ENCODE data around the gene ST6GALNAC4.
A peak's percentile ranks its signal among the peaks of the same experiment; 100 is the strongest.

ST6GALNAC4 gene

DNA sequence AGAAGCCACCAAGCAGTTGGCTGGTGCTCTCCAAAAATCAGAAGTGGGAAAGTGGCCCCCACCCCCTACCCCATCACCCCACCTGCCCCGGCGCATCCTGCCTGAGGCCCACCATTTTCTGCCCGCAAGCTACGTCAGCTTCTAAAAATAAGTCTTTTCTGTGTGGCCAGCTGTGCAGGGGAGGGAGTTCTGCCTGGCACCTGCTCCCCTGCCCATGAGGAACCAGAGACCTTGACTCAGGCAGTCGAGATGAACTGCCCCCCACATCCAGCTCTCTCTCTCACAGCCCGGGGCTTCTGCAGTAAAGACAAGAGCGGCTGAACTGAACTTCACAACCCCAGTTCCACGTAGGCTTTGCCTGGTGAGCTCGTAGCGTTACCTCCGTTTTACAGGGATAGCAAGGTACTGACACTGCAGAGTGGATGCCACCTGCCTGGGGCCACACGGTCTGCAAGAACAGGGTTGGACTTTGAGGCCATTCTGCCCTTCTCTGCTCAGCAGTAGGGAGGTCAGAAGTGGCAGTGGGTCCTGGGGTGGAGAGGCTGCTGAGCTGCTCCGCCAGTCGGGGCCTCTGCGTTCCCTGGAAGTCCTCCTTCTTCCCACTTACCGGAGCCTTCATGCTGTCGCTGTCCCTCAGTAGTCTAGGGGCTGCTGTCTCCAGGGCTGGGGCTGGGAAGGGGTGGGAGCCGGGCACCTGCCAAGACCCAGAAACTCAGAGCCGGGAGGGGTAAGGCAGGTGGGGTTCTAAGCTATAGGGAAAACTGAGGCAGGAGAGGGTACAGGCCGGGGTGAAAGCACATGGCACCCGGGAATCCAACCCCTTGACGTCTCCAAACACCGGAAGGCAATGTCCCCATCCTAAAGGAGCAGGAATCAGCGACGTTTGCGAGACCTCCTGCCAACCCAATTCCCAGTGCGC, 781 bp downstream of the ST6GALNAC4 start:
- peak in 2 of 56 donors; percentile 44 to 56 for DNase-seq

GRCh38 chr9:127915325-127915752, 1.5 kb downstream of the ST6GALNAC4 start:
- DNase-seq: no peak

DNA sequence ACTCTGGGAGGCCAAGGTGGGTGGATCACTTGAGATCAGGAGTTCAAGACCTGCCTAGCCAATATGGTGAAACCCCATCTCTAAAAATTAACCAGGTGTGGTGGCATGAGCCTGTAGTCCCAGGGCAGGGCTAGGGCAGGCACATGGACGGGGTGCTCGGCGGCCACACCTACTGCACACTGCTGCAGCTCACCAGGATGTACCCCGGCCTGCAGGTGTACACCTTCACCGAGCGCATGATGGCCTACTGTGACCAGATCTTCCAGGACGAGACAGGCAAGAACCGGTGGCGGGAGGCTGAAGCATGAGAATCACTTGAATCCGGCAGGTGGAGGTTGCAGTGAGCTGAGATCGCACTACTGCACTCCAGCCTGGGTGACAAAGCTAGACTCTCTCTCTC, 3.2 kb downstream of the ST6GALNAC4 start:
- no peak for DNase-seq

GRCh38 chr9:127912882-127913281, 4.0 kb downstream of the ST6GALNAC4 start:
- DNase-seq: no peak

GRCh38 chr9:127912296-127912695, 4.5 kb downstream of the ST6GALNAC4 start:
- no peak for DNase-seq

- no peak for DNase-seq
These were observed 6.1 kb downstream of the ST6GALNAC4 start for GRCh38 chr9:127910613-127911205.

DNA sequence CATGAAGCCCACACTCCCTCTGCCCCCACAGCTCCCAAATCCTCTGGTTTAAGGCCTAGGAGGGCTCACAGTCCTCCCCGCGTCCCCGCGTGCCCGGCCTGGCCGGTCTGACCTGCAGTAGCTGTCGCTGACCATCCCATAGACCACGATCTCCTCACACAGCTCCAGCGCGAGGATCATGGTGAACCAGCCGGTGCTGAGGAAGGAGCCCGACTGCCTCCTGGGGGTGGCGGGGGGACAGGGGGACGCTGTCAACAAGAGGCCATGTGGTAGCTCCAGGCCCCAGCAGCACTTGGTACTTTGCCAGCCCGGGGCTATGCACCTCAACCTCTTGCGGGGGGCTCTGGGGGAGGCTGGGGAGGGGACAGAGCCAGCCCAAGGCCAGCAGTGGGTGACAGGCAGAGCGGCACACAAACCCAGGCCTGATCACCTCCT, 7.0 kb downstream of the ST6GALNAC4 start:
- DNase-seq: no peak

DNA sequence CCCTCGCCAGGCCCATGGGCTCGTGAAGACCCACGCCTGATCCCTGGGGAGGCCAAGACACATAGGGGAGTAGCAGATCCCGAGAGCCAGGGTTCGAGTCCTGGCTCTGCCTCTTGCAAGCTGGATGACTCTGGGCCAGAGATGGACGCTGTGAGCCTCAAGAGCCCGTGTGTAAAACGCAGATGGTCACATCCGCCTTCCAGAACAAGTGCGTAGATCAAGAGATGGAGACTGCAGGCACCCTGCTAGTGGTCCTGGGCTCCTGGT, 8.2 kb downstream of the ST6GALNAC4 start:
- no peak for DNase-seq

- no peak for DNase-seq
These were observed 8.8 kb downstream of the ST6GALNAC4 start for GRCh38 chr9:127907867-127908659.

GRCh38 chr9:127905788-127906191, 11.1 kb downstream of the ST6GALNAC4 start:
- DNase-seq: peak in 24 of 56 donors; percentile 18 to 65 (median 42)

GRCh38 chr9:127905004-127905728, 11.7 kb downstream of the ST6GALNAC4 start:
- no peak for DNase-seq

- DNase-seq: peak in 6 of 56 donors; percentile 15 to 51 (median 26)
These were observed 12.3 kb downstream of the ST6GALNAC4 start for GRCh38 chr9:127904561-127905003.

DNA sequence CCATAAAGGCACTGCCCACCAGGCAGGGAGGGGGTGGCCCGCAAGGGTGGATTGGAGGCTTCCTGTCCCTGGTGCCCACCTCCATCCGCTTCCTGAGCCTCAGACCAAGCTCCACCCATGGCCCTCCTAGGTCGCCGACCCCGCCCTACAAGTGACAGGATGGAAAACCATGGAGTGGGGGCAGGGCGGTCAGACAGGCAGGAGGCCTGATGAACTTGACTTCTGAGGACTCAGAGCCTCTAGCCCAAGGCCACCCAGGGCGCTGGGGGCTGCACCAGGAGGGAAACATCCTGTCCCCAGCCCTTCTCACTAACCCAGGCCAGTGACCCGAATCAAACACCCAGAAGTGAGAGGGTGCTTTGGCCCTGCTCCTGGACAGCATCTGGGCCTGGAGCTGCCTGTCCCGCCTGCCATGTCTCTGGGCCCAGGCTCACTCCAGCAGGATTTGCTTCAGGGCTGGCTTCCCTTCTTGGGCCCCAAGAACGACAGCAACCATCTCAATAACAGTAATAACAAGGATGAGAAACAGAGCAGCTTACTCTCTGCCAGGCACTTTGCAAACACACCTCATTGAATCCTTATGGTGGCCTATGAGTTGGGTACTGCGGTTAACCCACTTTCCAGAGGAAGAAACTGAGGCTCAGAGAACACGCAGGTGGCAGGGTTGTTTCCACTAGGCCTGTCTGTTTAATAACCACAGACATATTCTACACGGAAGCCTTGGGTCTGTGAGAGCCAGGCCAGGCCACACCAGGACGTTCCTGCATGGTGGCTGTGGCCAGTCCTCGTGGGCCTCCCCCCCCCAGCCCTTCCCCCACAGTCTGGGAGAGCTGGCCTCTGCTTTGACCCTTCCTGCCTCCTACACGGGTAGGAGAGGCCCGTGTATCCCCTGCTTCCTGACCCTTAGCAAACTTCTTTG, 13.0 kb downstream of the ST6GALNAC4 start:
- DNase-seq: no peak

GRCh38 chr9:127899128-127899943, 17.5 kb downstream of the ST6GALNAC4 start, which contains the start of gene ST6GALNAC6:
Gene ST6GALNAC6, minus strand, starts transcription at chr9:127899603. Its CDS starts 1,622 bp downstream, at chr9:127897981.
- peak in 42 of 56 donors; percentile 22 to 85 (median 52) for DNase-seq

- DNase-seq: peak in 17 of 56 donors; percentile 20 to 71 (median 45)
These were observed 18.3 kb downstream of the ST6GALNAC4 start for GRCh38 chr9:127898433-127899127.

GRCh38 chr9:127897193-127897692, 19.6 kb downstream of the ST6GALNAC4 start:
- peak in 50 of 56 donors; percentile 27 to 82 (median 69) for DNase-seq

DNA sequence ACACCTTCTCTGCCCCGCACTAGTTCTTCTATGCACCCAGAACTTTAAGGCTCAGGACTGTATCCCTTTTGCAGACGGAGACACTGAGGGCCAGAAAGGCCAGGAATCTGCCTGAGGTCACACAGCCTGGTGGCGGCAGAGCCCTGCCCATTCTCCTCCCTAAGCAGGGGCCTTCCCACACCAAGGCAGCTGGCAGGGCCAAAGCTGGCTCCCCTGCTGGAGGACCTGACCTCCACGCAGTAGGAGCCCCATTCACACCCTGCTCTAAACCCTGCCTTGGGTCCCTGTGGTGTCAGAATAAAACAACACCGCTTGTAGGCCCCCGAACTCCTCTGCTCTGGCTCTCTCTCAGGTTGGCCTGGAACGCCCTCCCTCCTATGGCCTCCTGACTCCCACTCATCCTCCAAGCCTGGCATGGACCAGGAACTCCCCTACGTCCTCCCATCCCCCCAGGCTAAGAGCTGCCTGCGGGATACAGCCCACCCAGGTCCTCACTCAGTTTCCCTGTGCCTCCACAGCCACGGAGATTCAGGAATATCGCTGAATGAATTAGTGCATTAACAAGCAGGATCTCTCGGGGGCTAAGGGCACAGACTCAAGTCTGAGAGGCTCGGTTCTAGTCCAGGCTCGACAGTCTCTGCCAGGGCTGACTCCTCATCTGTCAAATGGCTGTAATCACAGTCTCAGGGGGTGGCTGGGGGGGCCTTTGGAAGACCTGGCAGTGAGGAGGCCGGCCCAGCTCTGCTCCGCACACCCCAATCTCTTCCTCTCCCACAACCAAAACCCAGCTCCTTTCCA, 20.2 kb downstream of the ST6GALNAC4 start:
- DNase-seq: no peak
